ENCODE data around the gene OTUD7B. TPM values are rescaled to one million over a fixed set of nuclear protein-coding genes. Genes with fewer than 3 reads are reported as not detected.

Gene OTUD7B
- total and polyA plus RNA-seq, 2 of the 8 experiments (the other 6 are each of a cell fraction or from before 2014, with no cell fraction given), result 4.2 to 21.5 TPM

DNA sequence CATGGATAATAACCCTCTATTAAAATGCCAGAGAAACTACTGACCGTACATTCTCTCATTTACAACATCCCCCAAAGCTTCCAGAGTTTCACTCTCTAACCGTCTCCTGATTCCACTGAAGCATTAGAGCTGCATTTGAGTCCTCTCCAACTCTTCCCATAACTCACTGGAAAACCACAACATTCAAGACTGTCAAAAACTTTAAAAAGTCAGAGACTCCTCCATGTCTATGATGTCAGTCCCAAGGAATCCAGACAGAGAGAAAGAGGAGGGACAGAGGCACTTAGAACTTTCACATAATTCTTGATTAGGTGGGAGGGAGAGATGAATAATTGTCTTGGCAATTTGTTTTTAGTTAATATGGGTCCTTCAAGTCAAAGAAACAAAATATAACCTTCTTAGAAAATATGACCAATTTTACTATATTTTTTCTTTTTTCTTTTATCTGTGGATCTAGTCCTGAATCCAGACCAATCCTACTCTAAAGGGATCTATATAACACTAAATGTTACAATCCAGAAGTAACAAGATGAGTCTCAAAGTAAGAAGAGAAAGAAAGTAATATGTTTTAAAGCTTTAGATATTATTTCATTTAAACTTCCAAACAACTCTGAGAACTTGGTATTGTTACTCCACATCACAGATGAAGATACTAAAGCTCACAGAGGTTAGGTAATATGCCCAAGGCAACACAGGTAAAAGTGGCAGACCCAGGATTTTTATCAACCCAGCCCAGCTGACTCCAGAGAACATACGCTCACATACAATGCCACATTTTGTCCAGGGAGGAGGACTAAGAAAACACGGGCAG, 23.8 kb downstream of the OTUD7B start:
- no peak overlapping the region for H4K8ac ChIP-seq (ENCODE audit: extremely low read depth, insufficient read depth, low read length)
- no peak overlapping the region for H3K23ac ChIP-seq (ENCODE audit: insufficient read length)
- H3K14ac ChIP-seq (ENCODE audit: insufficient read length), result no peak overlapping the region
- H3K4me1 ChIP-seq (replicated peaks in 1 of 4; ENCODE audit: control insufficient read depth in 3 of 4, insufficient read depth in 4 of 4, low read length in 3 of 4), result no peaks in the 10 kb centered on the region
- H2BK12ac ChIP-seq (ENCODE audit: low read depth, low read length), result no peak overlapping the region
- H3K23me2 ChIP-seq (ENCODE audit: low read depth, low read length), result peaks cover 1% of the 10 kb centered on the region; the same call in 1 of the 2 replicates
- H4K91ac ChIP-seq (replicated peaks; ENCODE audit: insufficient read length, low read length), result no peak overlapping the region
- FAIRE-seq, result no peak
- no peak overlapping the region for H2BK20ac ChIP-seq (ENCODE audit: low read length)
- CTCF ChIA-PET (ENCODE audit: partially characterized antibody), result interaction anchor here (0.9 to 3.1 kb wide), 4 partner anchors 8 to 201 kb away, joined by 3 to 16 read pairs (median 3); no protein-coding TSS in a partner anchor
- no peak overlapping the region for H2BK120ac ChIP-seq (replicated peaks; ENCODE audit: low read depth, low read length)
- POLR2A ChIA-PET (ENCODE audit: partially characterized antibody), result interaction anchor here (0.7 to 1.5 kb wide), 5 partner anchors 9 to 18 kb away, joined by 3 to 5 read pairs (median 4); no protein-coding TSS in a partner anchor
- no peak overlapping the region for H3K27ac ChIP-seq (ENCODE audit: low read depth, low read length)
- H3K4me2 ChIP-seq (ENCODE audit: insufficient read depth in 1 of 2, low read depth in 2 of 2, low read length in 2 of 2), result no peak overlapping the region
- H3K79me1 ChIP-seq (ENCODE audit: low read depth, low read length), result peaks cover 2% of the 10 kb centered on the region
- H2AFZ ChIP-seq (ENCODE audit: low read length), result no peak overlapping the region
- no peak overlapping the region for H2AK5ac ChIP-seq (ENCODE audit: low read depth, low read length)
- WGBS, 2 experiments (ENCODE audit: extremely low coverage in 1 of 2, insufficient coverage in 1 of 2, insufficient read length in 1 of 2, insufficient replicate concordance in 2 of 2, low coverage in 1 of 2, low lambda C conversion rate in 2 of 2, missing lambda C conversion rate in 1 of 2), result 94% methylated on average over 4 of the region's 4 CpGs; no CpG with 5 or more reads in 1 of the 2 experiments
- H3K27me3 ChIP-seq (replicated peaks in 1 of 4; ENCODE audit: control insufficient read depth in 3 of 4, extremely low read depth in 1 of 4, insufficient read depth in 3 of 4, low read length in 3 of 4), result no peaks in the 10 kb centered on the region
- no peaks in the 10 kb centered on the region for H3K9me3 ChIP-seq (ENCODE audit: insufficient read depth in 2 of 2, low read depth in 1 of 2, low read length in 1 of 2)
- H3K56ac ChIP-seq (replicated peaks; ENCODE audit: insufficient read length, low read depth, low read length), result no peak overlapping the region
- H3K18ac ChIP-seq (ENCODE audit: extremely low read depth, low read length), result no peak overlapping the region
- H3K36me3 ChIP-seq (ENCODE audit: control insufficient read depth in 2 of 4, insufficient read depth in 4 of 4, low read length in 3 of 4), result no peaks in the 10 kb centered on the region
- DNase-seq (ENCODE audit: low read depth in 1 of 2, low spot score in 2 of 2), result no peak
- no peak overlapping the region for H3K4me3 ChIP-seq (ENCODE audit: extremely low read depth in 1 of 4, insufficient read depth in 2 of 4, low read depth in 3 of 4, low read length in 4 of 4)
- peaks cover 0 to 3% of the 10 kb centered on the region in 2 experiments for H4K20me1 ChIP-seq (replicated peaks in 1 of 2; ENCODE audit: control insufficient read depth in 1 of 2, insufficient read depth in 2 of 2, low read length in 2 of 2)
- H4K5ac ChIP-seq (ENCODE audit: insufficient read length, low read depth, low read length), result no peak overlapping the region
- no peak overlapping the region for H2BK15ac ChIP-seq (ENCODE audit: low read length)
- H3K4ac ChIP-seq (replicated peaks; ENCODE audit: insufficient read length, low read depth, low read length), result no peak overlapping the region
- H2BK5ac ChIP-seq (ENCODE audit: low read depth, low read length), result no peak overlapping the region
- peaks cover 0 to 40% of the 10 kb centered on the region in 2 experiments; a peak in 2 of 4 replicates for H3K79me2 ChIP-seq (ENCODE audit: control insufficient read depth in 1 of 2, insufficient read depth in 2 of 2, low read length in 2 of 2)
- TF ChIP-seq RAD21 (IDR thresholded peaks at IDR 0.05 in 1 of 2, conservative IDR thresholded peaks at IDR 0.05 in 1 of 2; ENCODE audit: low read depth in 2 of 2, low read length in 2 of 2) (no peak), RNF2 (IDR thresholded peaks at IDR 0.05; ENCODE audit: borderline replicate concordance, low read depth, low read length, missing control alignments, poor library complexity, severe bottlenecking) (no peak), YY1 (IDR thresholded peaks at IDR 0.05; ENCODE audit: low read depth, low read length) (no peak), TAF1 (IDR thresholded peaks at IDR 0.05; ENCODE audit: low read depth, low read length) (no peak), RXRA (IDR thresholded peaks at IDR 0.05; ENCODE audit: insufficient read depth, low read depth, low read length) (no peak), BRCA1 (IDR thresholded peaks at IDR 0.05; ENCODE audit: low read depth, low read length) (no peak), CREB1 (IDR thresholded peaks at IDR 0.05) (no peak), CEBPB (IDR thresholded peaks at IDR 0.05; ENCODE audit: low read depth, low read length) (no peak), EZH2 (IDR thresholded peaks at IDR 0.05; ENCODE audit: low read depth, low read length, severe bottlenecking) (no peak), EP300 (IDR thresholded peaks at IDR 0.05; ENCODE audit: borderline replicate concordance in 1 of 2, low read depth in 2 of 2, low read length in 2 of 2) (no peak)
- H3K9ac ChIP-seq (replicated peaks in 1 of 4; ENCODE audit: extremely low read depth in 1 of 4, low read depth in 3 of 4, low read length in 3 of 4), result no peak overlapping the region

Measured in H1 (cell line).